Stimulated activated naive CD8-positive, alpha-beta T cell treated with anti-CD3 and anti-CD28 coated beads, Interleukin-15, Interleukin-2, amounts not matched to agents 100 ng/mL and 50 ng/mL, for 24 hours (primary cell): ENCODE results near the gene SEC14L1.
"Not testable (repeated sequence)": the region's sequence is repeated elsewhere in the genome, so short reads cannot be mapped to it uniquely, and the experiment has no call there.

Source experiments
- H3K27ac Mint-ChIP-seq: one replicate; pipeline ENCODE4 v1.8.0; 2021; ENCODE audit warnings: mild to moderate bottlenecking, mixed read lengths
- H3K27me3 Mint-ChIP-seq: one replicate; pipeline ENCODE4 v1.8.0; 2021; ENCODE audit warnings: mixed read lengths
- H3K36me3 Mint-ChIP-seq: one replicate; pipeline ENCODE4 v1.8.0; 2021; ENCODE audit warnings: low read depth, mixed read lengths
- H3K4me1 Mint-ChIP-seq: one replicate; pipeline ENCODE4 v1.8.0; 2021; ENCODE audit warnings: low read depth, mixed read lengths
- H3K4me3 Mint-ChIP-seq: one replicate; pipeline ENCODE4 v1.8.0; 2021; ENCODE audit warnings: mild to moderate bottlenecking, mixed read lengths
- H3K9me3 Mint-ChIP-seq: one replicate; pipeline ENCODE4 v1.8.0; 2021; ENCODE audit warnings: mixed read lengths

The SEC14L1 gene

DNA sequence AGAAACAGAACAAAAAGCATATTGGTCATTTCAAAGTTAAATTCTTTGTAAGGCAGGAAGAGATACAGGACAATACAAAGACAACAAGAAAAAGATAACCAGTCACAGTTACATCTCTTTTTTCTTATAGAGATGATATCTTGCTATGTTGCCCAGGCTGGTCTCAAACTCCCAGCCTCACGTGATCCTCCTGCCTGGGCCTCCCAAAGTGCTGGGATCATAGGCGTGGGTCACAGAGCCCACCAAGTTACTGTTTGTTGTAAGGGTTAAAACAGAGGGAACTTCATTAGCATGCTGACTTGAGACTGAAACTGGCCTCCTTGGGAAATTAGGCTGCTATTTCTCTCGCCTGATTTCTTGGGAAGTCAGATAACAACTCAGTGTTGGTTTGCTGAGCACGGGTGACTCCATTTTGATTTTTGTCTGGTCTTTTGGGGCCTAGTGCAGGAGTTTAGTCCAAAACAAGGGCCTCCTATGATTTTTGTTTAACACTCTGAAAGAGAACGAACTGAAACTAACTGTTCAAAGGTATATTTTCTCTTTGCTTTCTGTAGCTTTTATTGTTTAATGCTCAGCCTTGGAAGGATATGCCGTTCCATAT, 31.5 kb upstream of the SEC14L1 start:
- Mint-ChIP-seq H3K27ac (peak overlapping the region; percentile 71), H3K9me3 (no peaks in the 10 kb centered on the region), H3K27me3 (no peaks in the 10 kb centered on the region), H3K36me3 (peaks cover 7% of the 10 kb centered on the region), H3K4me3 (no peak overlapping the region), H3K4me1 (peaks cover 59% of the 10 kb centered on the region)

GRCh38 chr17:77109764-77110359, 30.9 kb upstream of the SEC14L1 start:
- Mint-ChIP-seq H3K27ac (peak overlapping the region; percentile 75), H3K4me1 (peaks cover 57% of the 10 kb centered on the region), H3K36me3 (peaks cover 7% of the 10 kb centered on the region), H3K9me3 (no peaks in the 10 kb centered on the region), H3K4me3 (peak overlapping the region; percentile 2), H3K27me3 (no peaks in the 10 kb centered on the region)

- peaks cover 44% of the 10 kb centered on the region for H3K4me1 Mint-ChIP-seq
- H3K27ac Mint-ChIP-seq = peak overlapping the region; percentile 51
- not testable (repeated sequence) for H3K9me3 Mint-ChIP-seq, H3K4me3 Mint-ChIP-seq, H3K36me3 Mint-ChIP-seq, H3K27me3 Mint-ChIP-seq
These were observed 29.4 kb upstream of the SEC14L1 start for GRCh38 chr17:77111165-77111933.

- H3K4me1 Mint-ChIP-seq = peaks cover 41% of the 10 kb centered on the region
- H3K27ac Mint-ChIP-seq = no peak overlapping the region
- no peaks in the 10 kb centered on the region for H3K27me3 Mint-ChIP-seq
- peaks cover 4% of the 10 kb centered on the region for H3K36me3 Mint-ChIP-seq
- no peak overlapping the region for H3K4me3 Mint-ChIP-seq
- no peaks in the 10 kb centered on the region for H3K9me3 Mint-ChIP-seq
These were observed 28.9 kb upstream of the SEC14L1 start for GRCh38 chr17:77111934-77112296.

DNA sequence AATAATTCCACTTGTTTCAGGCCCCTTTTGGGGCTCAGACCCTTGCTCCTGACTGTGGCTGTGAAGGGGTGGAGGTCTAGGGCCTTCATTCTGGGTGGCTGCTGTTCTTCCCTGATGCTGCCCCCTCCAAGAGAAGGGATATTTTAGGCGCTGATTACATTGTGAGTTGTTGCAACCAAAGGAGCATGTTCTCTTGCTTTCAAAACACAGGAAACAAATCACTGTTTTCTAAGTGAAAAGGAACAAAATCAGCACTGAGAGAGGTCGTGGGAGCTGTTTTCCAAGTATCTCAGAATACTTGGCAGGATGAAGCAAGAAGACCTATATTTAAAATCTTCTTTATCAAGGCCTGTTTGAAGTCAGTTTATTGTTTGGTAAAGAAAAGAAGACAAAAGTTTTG, 25.3 kb upstream of the SEC14L1 start:
- Mint-ChIP-seq H3K9me3 (no peaks in the 10 kb centered on the region), H3K27ac (no peak overlapping the region), H3K36me3 (no peaks in the 10 kb centered on the region), H3K27me3 (no peaks in the 10 kb centered on the region), H3K4me3 (no peak overlapping the region), H3K4me1 (peaks cover 9% of the 10 kb centered on the region)

DNA sequence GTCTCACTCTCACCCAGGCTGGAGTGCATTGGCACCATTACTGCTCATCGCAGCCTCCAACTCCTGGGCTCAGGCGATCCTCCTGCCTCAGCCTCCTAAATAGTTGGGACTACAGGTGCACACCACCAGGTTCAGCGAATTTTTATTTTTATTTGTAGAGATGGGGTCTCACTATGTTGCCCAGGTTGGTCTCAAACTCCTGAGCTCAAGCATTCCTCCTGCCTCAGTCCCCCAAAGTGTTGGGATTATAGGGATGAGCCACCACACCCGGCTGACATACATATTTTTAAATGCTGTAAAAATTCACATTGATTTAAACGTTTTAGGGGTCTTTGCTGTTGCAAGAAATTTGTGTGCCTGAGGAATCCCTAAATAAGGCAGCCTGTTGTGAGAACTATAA, 24.8 kb upstream of the SEC14L1 start:
- no peaks in the 10 kb centered on the region for H3K9me3 Mint-ChIP-seq
- no peaks in the 10 kb centered on the region for H3K27me3 Mint-ChIP-seq
- no peaks in the 10 kb centered on the region for H3K36me3 Mint-ChIP-seq
- no peak overlapping the region for H3K27ac Mint-ChIP-seq
- peaks cover 8% of the 10 kb centered on the region for H3K4me1 Mint-ChIP-seq
- no peak overlapping the region for H3K4me3 Mint-ChIP-seq

DNA sequence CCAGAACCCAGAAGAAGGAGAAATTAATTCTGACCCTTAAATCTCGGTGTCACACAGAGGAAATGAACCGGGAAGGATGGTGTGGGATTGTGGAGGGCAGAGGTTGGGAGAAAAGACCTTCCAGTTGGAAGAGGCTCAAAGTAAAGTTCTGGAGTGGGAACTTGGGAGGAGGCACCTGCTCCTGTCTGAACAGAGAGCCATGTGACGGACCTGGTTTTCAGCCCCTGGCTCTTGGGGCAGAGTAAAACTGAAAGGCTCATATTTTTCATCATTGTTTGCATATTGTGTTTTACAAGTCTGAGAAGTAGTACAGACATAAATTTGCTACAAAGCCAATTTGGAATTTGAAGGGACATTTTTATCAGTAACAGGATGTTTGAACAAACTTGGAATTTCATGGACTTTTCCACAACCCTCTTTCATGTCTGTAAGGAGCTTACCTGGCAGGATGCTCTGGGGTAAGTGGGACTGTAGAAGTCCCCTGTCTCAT, 24.4 kb upstream of the SEC14L1 start:
- Mint-ChIP-seq H3K36me3 (no peaks in the 10 kb centered on the region), H3K27me3 (no peaks in the 10 kb centered on the region), H3K27ac (no peak overlapping the region), H3K4me1 (peaks cover 3% of the 10 kb centered on the region), H3K4me3 (no peak overlapping the region), H3K9me3 (no peaks in the 10 kb centered on the region)

DNA sequence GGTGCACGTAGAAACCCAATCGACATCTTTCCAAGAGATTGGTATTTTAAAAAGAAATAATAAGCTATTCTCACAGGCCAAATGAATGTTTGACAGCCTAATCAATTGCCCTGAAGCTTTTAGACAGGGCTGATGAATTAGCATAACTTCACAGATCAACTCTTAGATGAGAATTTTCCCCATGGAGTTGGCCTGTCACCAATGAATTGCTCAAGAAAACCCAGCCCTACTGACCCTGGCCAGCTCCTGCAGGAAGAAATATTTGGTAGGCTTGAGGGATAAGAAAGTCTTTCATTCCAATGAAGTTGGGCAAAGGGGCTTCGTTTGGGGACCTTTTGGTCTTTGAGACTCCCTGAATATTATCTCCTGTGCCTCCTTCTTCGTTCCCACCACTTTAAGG, 23.4 kb upstream of the SEC14L1 start:
- no peaks in the 10 kb centered on the region for H3K27me3 Mint-ChIP-seq
- no peaks in the 10 kb centered on the region for H3K36me3 Mint-ChIP-seq
- H3K27ac Mint-ChIP-seq = no peak overlapping the region
- H3K9me3 Mint-ChIP-seq = no peaks in the 10 kb centered on the region
- no peak overlapping the region for H3K4me3 Mint-ChIP-seq
- H3K4me1 Mint-ChIP-seq = peaks cover 9% of the 10 kb centered on the region

GRCh38 chr17:77118251-77118928, 22.4 kb upstream of the SEC14L1 start:
- Mint-ChIP-seq H3K4me3 (no peak overlapping the region), H3K27me3 (no peaks in the 10 kb centered on the region), H3K4me1 (peaks cover 13% of the 10 kb centered on the region), H3K27ac (no peak overlapping the region), H3K36me3 (no peaks in the 10 kb centered on the region), H3K9me3 (no peaks in the 10 kb centered on the region)

DNA sequence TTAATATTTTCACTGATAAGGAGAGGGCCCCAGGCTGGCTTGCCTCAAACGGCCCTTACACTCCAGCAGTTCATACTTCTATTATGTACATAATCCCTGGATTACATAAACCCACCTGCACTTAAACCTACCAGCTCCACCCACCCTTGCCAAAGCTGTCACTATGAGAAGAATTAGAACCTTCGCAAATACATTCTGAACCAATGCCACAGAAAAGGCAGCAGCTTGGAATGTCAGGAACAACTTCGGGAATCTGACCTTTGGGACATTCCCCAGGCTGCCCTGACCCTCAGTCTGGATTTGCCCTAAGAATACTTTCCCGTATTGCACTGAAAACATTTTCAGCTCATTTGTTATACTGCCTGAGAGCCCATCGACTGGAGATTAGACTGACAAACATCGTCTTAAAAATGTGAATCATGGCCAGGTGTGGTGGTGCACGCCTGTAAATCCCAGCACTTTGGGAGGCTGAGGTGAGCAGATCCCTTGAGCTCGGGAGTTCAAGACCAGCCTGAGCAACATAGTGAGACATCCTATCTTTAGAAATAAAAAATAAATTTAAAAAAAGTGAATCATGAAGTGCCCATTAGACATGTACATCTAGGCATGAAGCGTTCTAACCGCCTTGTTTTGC, 21.0 kb upstream of the SEC14L1 start:
- Mint-ChIP-seq H3K27me3 (no peaks in the 10 kb centered on the region), H3K4me3 (no peak overlapping the region), H3K4me1 (peaks cover 17% of the 10 kb centered on the region), H3K27ac (no peak overlapping the region), H3K36me3 (no peaks in the 10 kb centered on the region), H3K9me3 (no peaks in the 10 kb centered on the region)

- H3K27me3 Mint-ChIP-seq = no peaks in the 10 kb centered on the region
- no peak overlapping the region for H3K4me3 Mint-ChIP-seq
- H3K9me3 Mint-ChIP-seq = no peaks in the 10 kb centered on the region
- H3K36me3 Mint-ChIP-seq = no peaks in the 10 kb centered on the region
- H3K4me1 Mint-ChIP-seq = peaks cover 17% of the 10 kb centered on the region
- no peak overlapping the region for H3K27ac Mint-ChIP-seq
These were observed 19.9 kb upstream of the SEC14L1 start for GRCh38 chr17:77120868-77121267.

- Mint-ChIP-seq H3K27me3 (no peaks in the 10 kb centered on the region), H3K27ac (no peak overlapping the region), H3K4me1 (peaks cover 41% of the 10 kb centered on the region), H3K36me3 (no peaks in the 10 kb centered on the region), H3K4me3 (no peak overlapping the region), H3K9me3 (no peaks in the 10 kb centered on the region)
These were observed 16.4 kb upstream of the SEC14L1 start for GRCh38 chr17:77124192-77124889.

- H3K9me3 Mint-ChIP-seq = no peaks in the 10 kb centered on the region
- no peak overlapping the region for H3K4me3 Mint-ChIP-seq
- H3K27me3 Mint-ChIP-seq = no peaks in the 10 kb centered on the region
- peaks cover 48% of the 10 kb centered on the region for H3K4me1 Mint-ChIP-seq
- no peaks in the 10 kb centered on the region for H3K36me3 Mint-ChIP-seq
- H3K27ac Mint-ChIP-seq = no peak overlapping the region
These were observed 15.3 kb upstream of the SEC14L1 start for GRCh38 chr17:77125432-77125901.

- Mint-ChIP-seq H3K27ac (no peak overlapping the region), H3K4me1 (peaks cover 48% of the 10 kb centered on the region), H3K4me3 (no peak overlapping the region), H3K27me3 (no peaks in the 10 kb centered on the region), H3K36me3 (no peaks in the 10 kb centered on the region), H3K9me3 (no peaks in the 10 kb centered on the region)
These were observed 14.2 kb upstream of the SEC14L1 start for GRCh38 chr17:77126519-77126918.
